ENCODE measurements around the gene HNMT.

DNA sequence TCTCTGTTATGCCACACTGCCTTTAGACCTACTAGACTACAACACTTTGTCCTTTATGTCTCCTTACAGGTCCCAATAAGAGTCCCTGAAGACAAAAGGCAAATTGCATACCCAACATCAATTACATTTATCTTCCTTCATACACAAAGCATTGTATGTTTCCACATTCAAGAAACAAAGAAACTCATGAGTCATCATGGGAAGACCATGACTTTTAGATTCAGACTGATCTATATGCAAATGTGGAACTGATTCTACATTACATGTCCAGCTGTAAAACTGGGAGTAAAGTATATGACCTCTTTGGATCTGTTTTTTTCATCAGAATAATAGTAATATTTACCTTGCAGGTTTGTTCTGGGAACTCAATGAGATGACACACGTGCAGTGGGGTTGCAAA is 25.2 kb upstream of the HNMT start:
- TF ChIP-seq, protein P1, sequence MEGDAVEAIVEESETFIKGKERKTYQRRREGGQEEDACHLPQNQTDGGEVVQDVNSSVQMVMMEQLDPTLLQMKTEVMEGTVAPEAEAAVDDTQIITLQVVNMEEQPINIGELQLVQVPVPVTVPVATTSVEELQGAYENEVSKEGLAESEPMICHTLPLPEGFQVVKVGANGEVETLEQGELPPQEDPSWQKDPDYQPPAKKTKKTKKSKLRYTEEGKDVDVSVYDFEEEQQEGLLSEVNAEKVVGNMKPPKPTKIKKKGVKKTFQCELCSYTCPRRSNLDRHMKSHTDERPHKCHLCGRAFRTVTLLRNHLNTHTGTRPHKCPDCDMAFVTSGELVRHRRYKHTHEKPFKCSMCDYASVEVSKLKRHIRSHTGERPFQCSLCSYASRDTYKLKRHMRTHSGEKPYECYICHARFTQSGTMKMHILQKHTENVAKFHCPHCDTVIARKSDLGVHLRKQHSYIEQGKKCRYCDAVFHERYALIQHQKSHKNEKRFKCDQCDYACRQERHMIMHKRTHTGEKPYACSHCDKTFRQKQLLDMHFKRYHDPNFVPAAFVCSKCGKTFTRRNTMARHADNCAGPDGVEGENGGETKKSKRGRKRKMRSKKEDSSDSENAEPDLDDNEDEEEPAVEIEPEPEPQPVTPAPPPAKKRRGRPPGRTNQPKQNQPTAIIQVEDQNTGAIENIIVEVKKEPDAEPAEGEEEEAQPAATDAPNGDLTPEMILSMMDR (IDR thresholded peaks at IDR 0.05; ENCODE audit: borderline replicate concordance, extremely low read depth, low read length, poor library complexity, severe bottlenecking): no peak
- TF ChIP-seq EZH2 (IDR thresholded peaks at IDR 0.05; ENCODE audit: borderline replicate concordance, low read depth, low read length, severe bottlenecking): no peak

Data from DND-41 (cell line).